ENCODE data around the gene IRF3. TPM values are rescaled to one million over a fixed set of nuclear protein-coding genes. Genes with fewer than 3 reads are reported as not detected.

Gene IRF3
- total RNA-seq, 1 experiment from 2014 or later, result 181 TPM

- Histone ChIP-seq H3K27ac (no peak overlapping the region), H2AFZ (no peak overlapping the region), H3K79me2 (ENCODE audit: low read depth) (peaks cover 21% of the 10 kb centered on the region), H4K20me1 (ENCODE audit: insufficient read depth) (peaks cover 73% of the 10 kb centered on the region), H3K9me3 (ENCODE audit: insufficient read depth, low read depth) (no peaks in the 10 kb centered on the region), H3K9me2 (ENCODE audit: insufficient read depth) (no peaks in the 10 kb centered on the region), H3F3A (ENCODE audit: insufficient read depth, low read depth) (peaks cover 61% of the 10 kb centered on the region; the same call in 1 of the 2 replicates), H3K4me2 (no peak overlapping the region), H3K27me3 (ENCODE audit: insufficient read depth, low read depth) (no peaks in the 10 kb centered on the region), H3K36me3 (ENCODE audit: low read depth) (peaks cover 25% of the 10 kb centered on the region), H3K4me3 (no peak overlapping the region), H3K4me1 (replicated peaks; ENCODE audit: insufficient read depth) (no peaks in the 10 kb centered on the region)
- no peak for DNase-seq
- TF ChIP-seq CTCF (conservative IDR thresholded peaks at IDR 0.05), result no peak
- no peak for TF ChIP-seq EZH2 (IDR thresholded peaks at IDR 0.05; ENCODE audit: low read depth)
- BruUV-seq (replicated peaks), result no TSS peak
- ChIA-PET POLR2A (ENCODE audit: unreplicated experiment) (no interaction called here), CTCF (no interaction called here)
- intact Hi-C loops (cut with micrococcal nuclease; ENCODE audit: unreplicated experiment), result no loop called here
Observed at GRCh38 chr19:49687566-49688316, 22.1 kb upstream of the IRF3 start.

- ChIA-PET POLR2A (ENCODE audit: unreplicated experiment) (no interaction called here), CTCF (no interaction called here)
- no peak for DNase-seq
- no TSS peak for BruUV-seq (replicated peaks)
- Histone ChIP-seq H3K9me3 (ENCODE audit: insufficient read depth, low read depth) (no peaks in the 10 kb centered on the region), H3K9me2 (ENCODE audit: insufficient read depth) (no peaks in the 10 kb centered on the region), H4K20me1 (ENCODE audit: insufficient read depth) (peaks cover 79% of the 10 kb centered on the region), H3K4me1 (replicated peaks; ENCODE audit: insufficient read depth) (no peaks in the 10 kb centered on the region), H3K27me3 (ENCODE audit: insufficient read depth, low read depth) (no peaks in the 10 kb centered on the region), H3K4me3 (no peak overlapping the region), H2AFZ (no peak overlapping the region), H3K27ac (no peak overlapping the region), H3K36me3 (ENCODE audit: low read depth) (peaks cover 30% of the 10 kb centered on the region), H3F3A (ENCODE audit: insufficient read depth, low read depth) (peaks cover 65% of the 10 kb centered on the region; the same call in 1 of the 2 replicates), H3K4me2 (no peak overlapping the region), H3K79me2 (ENCODE audit: low read depth) (peaks cover 27% of the 10 kb centered on the region)
- TF ChIP-seq CTCF (conservative IDR thresholded peaks at IDR 0.05) (no peak), EZH2 (IDR thresholded peaks at IDR 0.05; ENCODE audit: low read depth) (no peak)
- intact Hi-C loops (cut with micrococcal nuclease; ENCODE audit: unreplicated experiment), result no loop called here
Observed at GRCh38 chr19:49687150-49687549, 21.5 kb upstream of the IRF3 start.

- no TSS peak for BruUV-seq (replicated peaks)
- Histone ChIP-seq H4K20me1 (ENCODE audit: insufficient read depth) (peaks cover 84% of the 10 kb centered on the region), H3K4me1 (replicated peaks; ENCODE audit: insufficient read depth) (no peaks in the 10 kb centered on the region), H3K9me2 (ENCODE audit: insufficient read depth) (no peaks in the 10 kb centered on the region), H3K27ac (no peak overlapping the region), H3F3A (ENCODE audit: insufficient read depth, low read depth) (peaks cover 70% of the 10 kb centered on the region; the same call in 1 of the 2 replicates), H3K27me3 (ENCODE audit: insufficient read depth, low read depth) (no peaks in the 10 kb centered on the region), H3K4me3 (no peak overlapping the region), H3K4me2 (no peak overlapping the region), H3K36me3 (ENCODE audit: low read depth) (peaks cover 34% of the 10 kb centered on the region), H2AFZ (no peak overlapping the region), H3K79me2 (ENCODE audit: low read depth) (peaks cover 32% of the 10 kb centered on the region), H3K9me3 (ENCODE audit: insufficient read depth, low read depth) (no peaks in the 10 kb centered on the region)
- TF ChIP-seq EZH2 (IDR thresholded peaks at IDR 0.05; ENCODE audit: low read depth) (no peak), CTCF (conservative IDR thresholded peaks at IDR 0.05) (no peak)
- CTCF ChIA-PET, result no interaction called here
- intact Hi-C loops (cut with micrococcal nuclease; ENCODE audit: unreplicated experiment), result no loop called here
- POLR2A ChIA-PET (ENCODE audit: unreplicated experiment), result no interaction called here
- no peak for DNase-seq
Observed at GRCh38 chr19:49686503-49687088, 20.9 kb upstream of the IRF3 start.
